NCI-H1436 (cell line): ENCODE results near the gene SUN2.

Source experiments
- DNase-seq: peaks from one replicate; lab custom pipeline; 2025; lab: John Stamatoyannopoulos, UW

Gene SUN2

GRCh38 chr22:38735126-38735464 is 20.7 kb downstream of the SUN2 start:
- no peak for DNase-seq

- DNase-seq = no peak
Measured at GRCh38 chr22:38734421-38735100, 21.2 kb downstream of the SUN2 start.

- DNase-seq = peak; percentile 22
Measured at GRCh38 chr22:38733724-38734381, 21.9 kb downstream of the SUN2 start.

DNA sequence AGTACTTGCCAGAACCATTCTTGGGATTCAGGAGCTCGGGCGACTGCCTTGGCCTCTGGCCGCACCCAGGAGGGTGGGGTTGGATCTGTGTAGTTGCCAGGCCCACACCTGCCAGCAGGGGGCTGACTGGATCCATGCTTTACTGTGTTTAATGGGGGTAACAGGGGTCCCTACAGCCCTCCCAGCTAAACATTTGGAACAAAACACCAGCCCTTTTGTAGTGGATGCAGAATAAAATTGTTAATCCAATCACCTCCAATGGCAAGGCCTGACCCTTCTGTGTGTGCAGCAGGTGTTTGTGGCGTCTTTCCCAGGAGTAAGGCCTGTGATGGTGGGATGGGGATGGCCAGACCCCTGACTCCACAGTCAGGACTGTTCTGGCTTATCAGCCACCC is 22.5 kb downstream of the SUN2 start:
- DNase-seq = peak; percentile 32

GRCh38 chr22:38732251-38732815 is 23.5 kb downstream of the SUN2 start:
- DNase-seq = no peak

GRCh38 chr22:38731703-38732161 is 24.1 kb downstream of the SUN2 start:
- DNase-seq = no peak

GRCh38 chr22:38730411-38730871 is 25.4 kb downstream of the SUN2 start:
- no peak for DNase-seq

DNA sequence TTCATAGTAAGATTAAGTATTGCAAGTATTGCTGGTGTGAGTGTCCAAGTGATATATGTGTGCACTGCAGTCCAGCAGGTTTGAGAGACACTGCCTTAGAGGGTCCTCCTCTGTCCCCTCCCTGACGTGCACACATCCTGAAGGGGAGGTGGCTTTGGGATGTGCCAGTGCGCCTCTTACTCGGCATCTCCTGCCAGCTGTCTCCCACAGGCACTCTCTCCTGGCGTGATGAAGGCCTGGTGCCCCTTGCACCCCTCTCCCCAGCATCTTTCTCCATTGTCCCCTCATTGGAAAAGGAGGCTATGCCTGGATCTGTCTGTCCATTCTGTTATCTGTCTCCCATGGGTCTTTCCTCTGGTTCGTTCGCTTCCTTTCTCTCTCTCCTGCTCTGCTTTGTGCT is 25.9 kb downstream of the SUN2 start:
- DNase-seq = no peak

DNA sequence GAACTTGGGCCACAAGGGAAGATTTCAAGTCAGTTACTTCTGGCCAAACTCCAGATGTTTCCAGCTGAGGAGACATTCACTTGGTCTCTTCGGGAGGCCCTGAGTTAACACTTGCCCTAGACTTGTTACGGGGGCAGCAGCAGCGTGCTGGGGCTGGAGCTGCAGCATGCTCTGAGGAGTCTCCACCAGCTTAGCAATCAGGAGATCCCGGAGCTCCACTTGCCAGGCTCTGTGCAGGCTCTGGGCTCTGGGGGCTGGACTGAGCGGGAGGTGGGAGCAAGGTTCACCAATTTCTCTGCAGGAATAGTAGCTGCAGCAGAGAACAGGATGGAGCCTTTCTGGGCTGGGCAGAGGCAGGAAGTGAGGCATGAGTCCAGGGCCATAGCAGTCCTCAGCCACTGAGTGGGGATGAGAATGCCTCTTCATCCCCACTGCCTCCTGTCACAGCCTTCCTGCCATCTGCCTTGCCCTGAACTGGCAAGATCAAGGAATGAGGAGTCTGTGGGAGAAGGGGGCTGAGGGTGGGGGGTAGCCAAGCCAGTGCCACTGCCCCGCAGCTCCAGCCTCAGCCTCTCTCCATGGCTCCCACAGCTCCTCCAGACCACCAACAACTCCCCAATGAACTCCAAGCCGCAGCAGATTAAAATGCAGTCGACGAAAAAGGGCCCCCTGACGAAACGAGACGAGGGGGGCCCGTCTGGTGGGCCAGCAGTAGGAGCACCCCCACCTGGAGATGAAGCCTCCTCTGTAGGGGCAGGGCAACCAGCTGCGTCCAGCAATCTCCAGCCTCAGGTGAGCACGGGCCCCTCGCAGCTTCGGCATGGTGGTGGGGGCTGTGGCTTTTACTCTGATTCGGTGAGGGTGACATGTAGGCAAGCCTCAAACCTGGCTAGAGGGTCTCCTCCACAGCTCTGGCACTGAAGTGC is 26.7 kb downstream of the SUN2 start:
- no peak for DNase-seq

DNA sequence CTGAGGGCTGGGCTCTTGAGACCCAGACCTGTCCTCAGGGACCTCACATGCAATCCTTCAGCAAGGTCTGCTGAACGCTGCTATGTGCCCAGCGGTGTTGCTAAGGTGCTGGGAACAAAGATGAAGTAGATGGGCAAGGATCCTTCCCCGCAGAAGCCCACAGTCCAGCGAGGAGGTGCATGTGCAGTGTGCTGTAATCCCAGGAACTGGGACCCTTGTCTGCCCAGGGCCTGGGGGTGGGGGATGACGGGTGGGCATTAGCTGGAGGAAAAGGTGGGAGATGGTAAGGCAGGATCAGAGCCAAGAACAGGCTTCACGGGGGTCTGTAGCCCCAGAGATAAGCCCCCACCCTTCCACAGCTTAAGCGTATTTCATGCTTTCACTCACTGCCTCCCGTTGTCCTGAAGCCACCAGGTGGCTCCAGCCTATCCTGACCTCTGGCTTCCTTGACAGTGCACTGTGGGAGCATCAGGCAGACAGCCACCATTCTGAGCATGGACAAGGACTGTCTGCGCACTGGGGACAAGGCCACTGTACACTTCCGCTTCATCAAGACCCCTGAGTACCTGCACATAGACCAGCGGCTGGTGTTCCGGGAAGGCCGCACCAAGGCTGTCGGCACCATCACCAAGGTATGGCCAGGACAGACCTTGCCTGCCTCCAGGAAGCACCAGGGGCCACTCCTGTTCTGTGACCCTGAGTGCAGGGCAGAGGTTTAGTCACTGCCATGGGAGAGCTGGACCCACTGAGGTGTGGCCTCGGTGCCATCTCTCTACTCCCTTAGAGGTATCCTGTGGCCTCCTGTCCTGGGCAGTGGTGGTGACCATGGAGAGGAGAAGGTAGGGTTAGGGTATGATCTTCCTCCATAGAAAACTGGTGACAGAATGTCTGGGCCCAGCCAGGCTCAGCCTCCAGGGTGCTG is 28.0 kb downstream of the SUN2 start:
- DNase-seq = no peak

DNA sequence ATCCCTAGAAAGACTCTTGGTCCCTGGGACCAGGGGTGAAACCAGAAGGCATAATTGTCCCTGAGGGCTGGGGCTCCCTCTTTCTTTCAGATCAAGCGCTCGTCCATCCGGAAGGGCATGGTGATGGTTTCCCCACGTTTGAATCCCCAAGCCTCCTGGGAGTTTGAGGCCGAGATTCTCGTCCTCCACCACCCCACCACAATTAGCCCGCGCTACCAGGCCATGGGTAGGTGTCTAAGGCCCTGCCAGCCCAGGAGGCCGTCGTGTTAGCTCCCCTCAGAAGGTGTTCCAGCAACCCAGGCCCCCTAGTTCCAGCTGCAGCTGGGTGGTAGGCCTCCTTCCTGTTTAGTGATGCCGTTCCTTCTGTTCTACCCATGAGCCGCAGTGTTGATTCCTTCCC is 28.7 kb downstream of the SUN2 start:
- DNase-seq = no peak

GRCh38 chr22:38725900-38726655 is 29.7 kb downstream of the SUN2 start:
- DNase-seq = no peak

GRCh38 chr22:38724926-38725571 is 30.7 kb downstream of the SUN2 start:
- peak; percentile 7 for DNase-seq

DNA sequence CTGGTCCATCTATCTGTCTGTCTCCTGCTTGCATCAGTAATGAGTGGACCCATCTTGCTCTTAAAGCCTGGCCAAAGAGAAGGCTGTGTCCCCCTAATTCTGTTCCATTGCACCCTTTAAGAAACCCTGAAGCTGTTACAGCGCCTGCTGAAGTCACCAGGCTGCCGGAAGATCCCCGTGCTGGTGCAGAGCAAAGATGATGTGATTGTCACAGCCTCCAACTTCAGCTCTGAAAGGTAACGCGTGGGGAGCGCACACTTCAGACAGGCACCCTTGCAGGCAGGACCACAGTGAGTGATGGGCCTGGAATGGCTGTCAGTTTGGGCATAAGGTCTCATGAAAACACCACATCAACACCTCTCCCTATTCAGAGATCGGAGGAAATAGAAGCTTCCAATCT is 31.6 kb downstream of the SUN2 start:
- no peak for DNase-seq

DNA sequence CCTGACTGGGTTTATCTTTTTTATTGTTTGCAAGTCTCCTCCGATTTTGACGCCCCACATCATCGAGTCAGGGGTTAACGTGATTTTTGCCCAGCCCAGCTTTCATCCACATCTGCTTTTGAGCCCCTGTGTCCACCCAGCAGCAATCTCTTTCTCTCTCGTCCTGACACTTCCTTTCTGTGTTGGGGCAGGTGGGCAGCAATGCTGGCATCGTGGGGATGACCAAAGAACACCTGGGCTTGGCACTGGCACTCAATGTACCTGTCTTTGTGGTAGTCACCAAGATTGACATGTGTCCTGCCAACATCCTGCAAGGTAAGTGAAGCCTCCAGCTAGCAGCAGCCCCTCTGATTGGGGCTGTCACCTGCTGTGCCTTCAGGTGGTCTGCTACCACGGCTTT is 34.2 kb downstream of the SUN2 start:
- DNase-seq = no peak

DNA sequence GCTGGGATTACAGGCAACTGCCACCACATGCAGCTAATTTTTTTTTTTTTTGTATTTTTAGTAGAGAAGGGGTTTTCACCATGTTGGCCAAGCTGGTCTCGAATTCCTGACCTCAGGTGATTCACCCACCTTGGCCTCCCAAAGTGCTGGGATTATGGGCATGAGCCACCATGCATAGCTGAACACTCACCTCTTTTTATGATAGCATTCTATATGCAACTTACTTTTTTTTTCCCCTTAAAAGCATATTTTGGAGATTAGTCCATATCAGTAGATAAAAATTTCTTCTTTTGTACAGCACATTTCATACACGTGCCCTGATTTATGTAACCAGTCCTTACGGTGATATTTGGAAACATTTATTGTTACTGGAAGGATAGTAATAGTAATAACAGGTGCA is 35.4 kb downstream of the SUN2 start:
- DNase-seq = no peak

GRCh38 chr22:38719196-38719595 is 36.6 kb downstream of the SUN2 start:
- DNase-seq = no peak

DNA sequence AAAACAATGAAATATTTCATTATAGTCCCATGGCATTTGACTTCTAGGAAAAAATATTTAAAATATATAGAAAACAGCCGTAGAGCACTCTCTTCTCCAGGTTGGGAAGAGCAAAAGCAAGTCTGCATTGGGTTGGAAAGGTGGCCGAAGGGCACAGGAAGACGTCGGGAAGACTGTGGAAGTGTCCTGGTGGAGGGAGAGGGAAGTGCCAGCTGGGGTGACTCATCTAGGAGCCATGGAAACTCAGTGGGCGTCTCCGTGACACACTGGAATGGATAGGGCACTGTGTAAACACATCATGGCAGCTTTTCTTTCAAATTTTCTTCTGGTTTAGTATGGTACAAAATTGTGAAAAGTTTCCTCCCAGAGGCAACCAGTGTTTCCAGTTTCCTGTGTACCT is 37.4 kb downstream of the SUN2 start:
- DNase-seq = no peak

DNA sequence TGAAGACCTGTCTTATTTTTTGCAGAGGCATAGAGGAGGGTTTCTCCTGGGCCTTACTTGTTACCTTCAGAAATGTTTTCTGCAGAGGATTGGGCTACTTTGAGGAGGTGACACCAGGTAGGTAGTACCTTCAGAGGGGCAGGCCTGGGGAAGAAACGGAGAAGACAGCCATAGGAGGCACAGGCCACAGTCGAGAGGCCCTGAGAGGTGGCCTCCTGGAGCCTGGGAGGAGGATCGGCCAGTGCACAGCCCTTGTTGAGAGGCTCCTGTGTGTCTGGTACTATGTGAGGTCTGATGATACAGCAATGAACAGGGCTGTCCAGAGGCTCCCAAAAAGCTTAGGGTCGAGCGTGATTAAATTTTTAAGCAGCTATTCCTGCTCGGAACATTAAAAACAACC is 38.6 kb downstream of the SUN2 start:
- no peak for DNase-seq

- DNase-seq = no peak
Measured at GRCh38 chr22:38716826-38717225, 39.0 kb downstream of the SUN2 start.
